CD14-positive monocyte (primary cell): ENCODE results near the gene TLK2. TPM values are rescaled to one million over a fixed set of nuclear protein-coding genes. Genes with fewer than 3 reads are reported as not detected.

Experiments used
- DNase-seq, 3 donors: peaks; one replicate each; pipeline ENCODE4 v3.0.0-alpha.2; 2011 to 2022
- H2AFZ ChIP-seq: 2 replicates; pipeline ENCODE4 v1.6.0; 2012; ENCODE audit warnings: mild to moderate bottlenecking, low read depth, low read length, inconsistent platforms; ENCODE audit not compliant: insufficient read depth, poor library complexity, severe bottlenecking
- H3K27ac ChIP-seq, 2 donors: 1 replicate in 1 of 2; 2 replicates in 1 of 2; pipeline ENCODE4 v1.5.1; 2012 to 2013; ENCODE audit warnings: low read length in 2 of 2, control low read depth in 1 of 2, inconsistent platforms in 1 of 2, low read depth in 1 of 2, mild to moderate bottlenecking in 1 of 2
- H3K27me3 ChIP-seq, 2 donors: one replicate each; pipeline versions ENCODE4 v1.6.0 to v1.6.1; 2011 to 2013; ENCODE audit warnings: low read length in 2 of 2; ENCODE audit not compliant: control insufficient read depth in 2 of 2, insufficient read depth in 2 of 2
- H3K36me3 ChIP-seq, 2 donors: replicated peaks in 1 of 2; 1 replicate in 1 of 2; 2 replicates in 1 of 2; pipeline versions ENCODE4 v1.5.1 to v1.6.1; 2012 to 2013; ENCODE audit warnings: low read length in 2 of 2, control low read depth in 1 of 2, inconsistent platforms in 1 of 2, mild to moderate bottlenecking in 1 of 2; ENCODE audit not compliant: insufficient read depth in 2 of 2, control insufficient read depth in 1 of 2
- H3K4me1 ChIP-seq, 2 donors: 1 replicate in 1 of 2; 2 replicates in 1 of 2; pipeline versions ENCODE4 v1.5.1 to v1.6.1; 2012 to 2013; ENCODE audit warnings: low read length in 2 of 2, control low read depth in 1 of 2, inconsistent platforms in 1 of 2, mild to moderate bottlenecking in 1 of 2, moderate library complexity in 1 of 2; ENCODE audit not compliant: insufficient read depth in 2 of 2, control insufficient read depth in 1 of 2
- H3K4me2 ChIP-seq: replicated peaks from 2 replicates; pipeline ENCODE3; 2012; ENCODE audit warnings: low read length, moderate library complexity, mild to moderate bottlenecking; ENCODE audit not compliant: poor library complexity, severe bottlenecking; ENCODE audit errors: extremely low read depth
- H3K4me3 ChIP-seq, 3 experiments: fragments of 200-600 bp in 1 of 3; sonication (generic) in 1 of 3; replicated peaks in 1 of 3; 1 replicate in 2 of 3; 2 replicates in 1 of 3; pipeline ENCODE4 v1.5.1; 2011 to 2013; ENCODE audit warnings: low read length in 3 of 3, mild to moderate bottlenecking in 3 of 3, control low read depth in 2 of 3, low read depth in 2 of 3, inconsistent platforms in 1 of 3, moderate library complexity in 1 of 3
- H3K79me2 ChIP-seq: 2 replicates; pipeline ENCODE4 v1.6.0; 2012; ENCODE audit warnings: mild to moderate bottlenecking, control low read depth, inconsistent platforms, low read length, moderate library complexity; ENCODE audit not compliant: insufficient read depth
- H3K9ac ChIP-seq: 2 replicates; pipeline ENCODE4 v1.6.0; 2017; ENCODE audit warnings: low read length, mild to moderate bottlenecking; ENCODE audit not compliant: insufficient read depth, poor library complexity, severe bottlenecking
- H3K9me3 ChIP-seq, 2 donors: replicated peaks in 1 of 2; 1 replicate in 1 of 2; 2 replicates in 1 of 2; pipeline versions ENCODE4 v1.5.1 to v1.6.1; 2012 to 2013; ENCODE audit warnings: low read length in 2 of 2, control low read depth in 1 of 2; ENCODE audit not compliant: control insufficient read depth in 1 of 2, insufficient read depth in 1 of 2
- H4K20me1 ChIP-seq: 2 replicates; pipeline ENCODE4 v1.6.0; 2012; ENCODE audit warnings: mild to moderate bottlenecking, low read length, control low read depth, moderate library complexity; ENCODE audit not compliant: insufficient read depth
- H3K27ac Mint-ChIP-seq, 7 donors: one replicate each; pipeline ENCODE4 v1.8.0; 2020; ENCODE audit warnings: mild to moderate bottlenecking in 7 of 7, mixed read lengths in 7 of 7, moderate library complexity in 6 of 7, inconsistent platforms in 2 of 7
- H3K27me3 Mint-ChIP-seq, 3 donors: one replicate each; pipeline ENCODE4 v1.8.0; 2021 to 2022; ENCODE audit warnings: low read depth in 3 of 3, mild to moderate bottlenecking in 3 of 3, mixed read lengths in 3 of 3, moderate library complexity in 3 of 3, inconsistent platforms in 1 of 3
- H3K36me3 Mint-ChIP-seq, 2 donors: one replicate each; pipeline ENCODE4 v1.8.0; 2020; ENCODE audit warnings: mixed read lengths in 2 of 2, inconsistent platforms in 1 of 2, mild to moderate bottlenecking in 1 of 2
- H3K4me1 Mint-ChIP-seq: one replicate; pipeline ENCODE4 v1.8.0; 2020; ENCODE audit warnings: mild to moderate bottlenecking, mixed read lengths
- H3K4me3 Mint-ChIP-seq, 2 donors: one replicate each; pipeline ENCODE4 v1.8.0; 2020; ENCODE audit warnings: mild to moderate bottlenecking in 2 of 2, mixed read lengths in 2 of 2, moderate library complexity in 1 of 2
- H3K9me3 Mint-ChIP-seq, 7 donors: one replicate each; pipeline ENCODE4 v1.8.0; 2020 to 2022; ENCODE audit warnings: mixed read lengths in 7 of 7, mild to moderate bottlenecking in 6 of 7, moderate library complexity in 6 of 7, inconsistent platforms in 2 of 7
- WGBS: methylation state at CpG from one replicate; pipeline ENCODE4 v1.1.5; 2013; ENCODE audit warnings: missing lambda C conversion rate; ENCODE audit not compliant: insufficient coverage; 5-methylcytosine and 5-hydroxymethylcytosine counted together
- intact Hi-C, 2 donors: fragments of 100-400 bp; cut with micrococcal nuclease; formaldehyde crosslinking; loops; one replicate each; pipeline versions ENCODE4 v1.15.0 to v1.15.1; 2023
- polyA plus RNA-seq, 3 donors: library from polyadenylated mRNA; depleted of rRNA in 1 of 3; unstranded in 2 of 3; stranded (reverse) in 1 of 3; fragments of 300-500 nt in 2 of 3; fragments of >200 nt in 1 of 3; fragmentation: Illumina TruSeq in 2 of 3; gene quantifications; 1 replicate in 2 of 3; 2 replicates in 1 of 3; pipeline ENCODE4 v1.2.3, GENCODE V29; 2012 to 2021
- TF ChIP-seq, protein P1 (sequence below): fragments of 200-600 bp; IDR thresholded peaks from one replicate; pipeline ENCODE4 v1.8.0; 2022; ENCODE audit warnings: antibody characterized with exemption, mild to moderate bottlenecking

TLK2 gene
- polyA plus RNA-seq, 3 donors: 4.0 to 28.2 (median 4.3) TPM

DNA sequence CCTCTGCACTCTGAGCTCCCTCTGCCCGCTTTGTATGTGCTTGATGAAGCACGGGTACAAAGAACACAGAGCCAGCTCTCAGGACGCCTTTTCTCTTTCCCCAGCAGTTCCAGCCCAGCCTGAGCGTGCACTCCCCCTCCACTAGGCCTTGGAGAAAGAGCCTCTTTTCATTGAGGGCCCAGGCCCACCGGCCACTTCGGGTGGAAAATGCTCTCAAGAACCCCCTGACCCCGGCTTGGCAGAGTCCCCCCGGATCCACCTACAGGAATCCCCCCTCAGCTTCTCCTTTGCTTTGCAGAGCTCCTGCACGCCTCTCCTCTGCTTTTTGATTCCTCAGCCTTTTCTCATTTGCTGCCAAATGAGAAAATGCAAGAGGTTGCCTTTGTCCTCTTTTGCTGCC lies 179.1 kb downstream of the TLK2 start:
- H4K20me1 ChIP-seq: no peaks in the 10 kb centered on the region
- TF ChIP-seq, protein P1, sequence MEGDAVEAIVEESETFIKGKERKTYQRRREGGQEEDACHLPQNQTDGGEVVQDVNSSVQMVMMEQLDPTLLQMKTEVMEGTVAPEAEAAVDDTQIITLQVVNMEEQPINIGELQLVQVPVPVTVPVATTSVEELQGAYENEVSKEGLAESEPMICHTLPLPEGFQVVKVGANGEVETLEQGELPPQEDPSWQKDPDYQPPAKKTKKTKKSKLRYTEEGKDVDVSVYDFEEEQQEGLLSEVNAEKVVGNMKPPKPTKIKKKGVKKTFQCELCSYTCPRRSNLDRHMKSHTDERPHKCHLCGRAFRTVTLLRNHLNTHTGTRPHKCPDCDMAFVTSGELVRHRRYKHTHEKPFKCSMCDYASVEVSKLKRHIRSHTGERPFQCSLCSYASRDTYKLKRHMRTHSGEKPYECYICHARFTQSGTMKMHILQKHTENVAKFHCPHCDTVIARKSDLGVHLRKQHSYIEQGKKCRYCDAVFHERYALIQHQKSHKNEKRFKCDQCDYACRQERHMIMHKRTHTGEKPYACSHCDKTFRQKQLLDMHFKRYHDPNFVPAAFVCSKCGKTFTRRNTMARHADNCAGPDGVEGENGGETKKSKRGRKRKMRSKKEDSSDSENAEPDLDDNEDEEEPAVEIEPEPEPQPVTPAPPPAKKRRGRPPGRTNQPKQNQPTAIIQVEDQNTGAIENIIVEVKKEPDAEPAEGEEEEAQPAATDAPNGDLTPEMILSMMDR: no peak
- H3K27ac ChIP-seq: no peak overlapping the region
- H3K9ac ChIP-seq: no peak overlapping the region
- H3K4me2 ChIP-seq: no peak overlapping the region
- H3K36me3 ChIP-seq: no peaks in the 10 kb centered on the region
- H3K9me3 ChIP-seq: no peaks in the 10 kb centered on the region
- no peak overlapping the region for H3K4me3 ChIP-seq
- H3K4me1 Mint-ChIP-seq: peaks cover 19% of the 10 kb centered on the region
- no peaks in the 10 kb centered on the region for H3K79me2 ChIP-seq
- no peaks in the 10 kb centered on the region for H3K36me3 Mint-ChIP-seq
- peak overlapping the region in 1 of 2 donors; percentile 17 for H3K4me3 Mint-ChIP-seq
- H2AFZ ChIP-seq: no peak overlapping the region
- peak overlapping the region in 1 of 7 donors; percentile 19 for H3K27ac Mint-ChIP-seq
- peaks cover 6 to 18% (median 9%) of the 10 kb centered on the region in 7 donors for H3K9me3 Mint-ChIP-seq
- 98% methylated on average over 7 of the region's 9 CpGs for WGBS
- peaks cover 7 to 20% (median 12%) of the 10 kb centered on the region in 3 donors for H3K27me3 Mint-ChIP-seq
- peaks cover 18 to 19% of the 10 kb centered on the region in 2 donors for H3K4me1 ChIP-seq
- no peak for DNase-seq
- intact Hi-C loops: no loop called here
- H3K27me3 ChIP-seq: peaks cover 0 to 8% of the 10 kb centered on the region in 2 donors

DNA sequence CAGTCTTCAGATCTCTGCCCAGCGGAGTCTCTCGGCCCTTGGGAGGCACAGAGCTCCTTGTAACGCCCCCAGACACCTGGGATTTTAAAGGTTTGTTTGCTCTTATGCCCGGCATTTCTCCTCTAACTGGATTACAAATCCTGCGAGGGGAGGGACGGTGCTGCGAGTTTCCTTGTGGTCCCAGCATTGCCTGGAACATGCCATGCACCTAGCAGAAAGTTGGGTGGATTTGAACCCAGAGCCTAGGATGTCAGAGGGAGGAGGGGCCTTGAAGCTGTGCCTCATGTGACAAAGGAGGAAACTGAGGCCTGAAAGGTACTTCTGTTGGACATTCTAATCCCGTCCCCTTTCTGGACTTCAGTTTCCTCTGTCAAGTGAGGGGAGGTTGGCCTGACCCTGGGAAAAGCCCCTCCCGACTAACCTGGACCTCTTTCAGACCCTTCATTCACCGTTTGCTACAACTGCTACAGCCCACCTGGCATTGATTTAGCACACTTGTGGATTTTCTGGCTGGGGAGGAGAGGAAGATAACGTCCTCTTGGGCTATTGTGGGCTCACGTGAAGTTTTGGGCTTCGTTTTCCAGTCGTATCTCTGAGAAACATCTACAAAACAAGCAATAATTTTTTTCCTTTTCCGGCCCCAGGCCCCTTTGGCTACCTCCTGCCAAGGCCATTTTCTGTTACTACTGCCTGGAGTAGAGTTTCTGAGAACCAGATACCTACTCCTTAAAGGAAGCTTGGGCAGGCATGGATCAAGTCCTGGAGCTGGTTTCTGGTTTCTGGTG lies 179.7 kb downstream of the TLK2 start:
- Mint-ChIP-seq H3K27me3 (peaks cover 6 to 13% (median 8%) of the 10 kb centered on the region in 3 donors), H3K9me3 (peaks cover 6 to 14% (median 9%) of the 10 kb centered on the region in 7 donors), H3K36me3 (no peaks in the 10 kb centered on the region), H3K4me3 (peak overlapping the region; percentile 17 to 35), H3K27ac (no peak overlapping the region), H3K4me1 (peaks cover 17% of the 10 kb centered on the region)
- intact Hi-C loops: no loop called here
- Histone ChIP-seq H3K4me2 (no peak overlapping the region), H3K27ac (no peak overlapping the region), H3K4me1 (peaks cover 11 to 12% of the 10 kb centered on the region in 2 donors), H3K79me2 (no peaks in the 10 kb centered on the region), H3K27me3 (peaks cover 0 to 8% of the 10 kb centered on the region in 2 donors), H3K36me3 (no peaks in the 10 kb centered on the region), H4K20me1 (no peaks in the 10 kb centered on the region), H3K4me3 (no peak overlapping the region), H3K9me3 (no peaks in the 10 kb centered on the region), H3K9ac (no peak overlapping the region), H2AFZ (no peak overlapping the region)
- whole genome bisulfite sequencing: 97% methylated on average over 7 of the region's 15 CpGs
- DNase-seq: no peak
- TF ChIP-seq, protein P1: no peak
